H1 (cell line): ENCODE measurements around the gene SP9. TPM values are rescaled to one million over a fixed set of nuclear protein-coding genes. Genes with fewer than 3 reads are reported as not detected.

Source experiments
- ATF2 ChIP-seq: IDR thresholded peaks from 2 replicates; pipeline ENCODE4 v1.6.1; 2012; ENCODE audit warnings: low read length, inconsistent platforms
- ATF3 ChIP-seq: IDR thresholded peaks from 2 replicates; pipeline ENCODE4 v1.6.1; 2011; ENCODE audit warnings: low read depth, mild to moderate bottlenecking, low read length; ENCODE audit not compliant: insufficient read depth
- BACH1 ChIP-seq: IDR thresholded peaks from 2 replicates; pipeline ENCODE4 v1.6.1; 2012; ENCODE audit warnings: low read length, improper control_type of control experiment
- CEBPB ChIP-seq: IDR thresholded peaks from 2 replicates; pipeline ENCODE4 v1.6.1; 2012; ENCODE audit warnings: low read depth, low read length
- CHD2 ChIP-seq: IDR thresholded peaks from 2 replicates; pipeline ENCODE4 v1.6.1; 2012; ENCODE audit warnings: low read length, improper control_type of control experiment
- EP300 ChIP-seq, 2 experiments: IDR thresholded peaks; 1 replicate in 1 of 2; 2 replicates in 1 of 2; pipeline ENCODE4 v1.6.1; 2011 to 2012; ENCODE audit warnings: low read depth in 2 of 2, low read length in 2 of 2, mild to moderate bottlenecking in 2 of 2, borderline replicate concordance in 1 of 2, inconsistent platforms in 1 of 2, moderate library complexity in 1 of 2
- GABPA ChIP-seq: IDR thresholded peaks from 2 replicates; pipeline ENCODE4 v1.6.1; 2011; ENCODE audit warnings: mild to moderate bottlenecking, low read length, moderate library complexity, borderline replicate concordance; ENCODE audit not compliant: insufficient read depth
- GTF2F1 ChIP-seq: IDR thresholded peaks from 2 replicates; pipeline ENCODE4 v1.6.1; 2012; ENCODE audit warnings: low read depth, low read length, improper control_type of control experiment, borderline replicate concordance
- KDM5A ChIP-seq: fragments of 200-600 bp; IDR thresholded peaks from 2 replicates; pipeline ENCODE4 v1.7.1; 2012; ENCODE audit warnings: mild to moderate bottlenecking, low read length, inconsistent platforms, mixed read lengths
- NANOG ChIP-seq: IDR thresholded peaks from 2 replicates; pipeline ENCODE4 v1.6.1; 2011; ENCODE audit warnings: low read length, low read depth, mild to moderate bottlenecking, inconsistent platforms; ENCODE audit not compliant: insufficient read depth, poor library complexity, severe bottlenecking
- PHF8 ChIP-seq: fragments of 200-600 bp; sonication (generic); conservative IDR thresholded peaks from 2 replicates; pipeline ENCODE4 v1.7.1; 2012; ENCODE audit warnings: low read depth, mild to moderate bottlenecking, inconsistent platforms, low read length, moderate library complexity
- POLR2AphosphoS5 ChIP-seq: IDR thresholded peaks from 2 replicates; pipeline ENCODE4 v1.6.1; 2011; ENCODE audit warnings: low read depth, low read length
- RFX5 ChIP-seq: IDR thresholded peaks from 2 replicates; pipeline ENCODE4 v1.6.1; 2011; ENCODE audit warnings: low read depth, low read length, improper control_type of control experiment, borderline replicate concordance
- SIRT6 ChIP-seq: IDR thresholded peaks from one replicate; pipeline ENCODE4 v1.7.1; 2012; ENCODE audit warnings: low read length, inconsistent platforms
- polyA plus RNA-seq, 7 experiments: library from polyadenylated mRNA; depleted of rRNA in 3 of 7; stranded (reverse) in 5 of 7; unstranded in 2 of 7; fragments of >200 nt in 5 of 7; fragments of 200-250 nt in 2 of 7; gene quantifications; 1 replicate in 5 of 7; 2 replicates in 1 of 7; 4 replicates in 1 of 7; pipeline versions ENCODE4 v1.2.1 to v1.2.3, GENCODE V29; 2011 to 2013; ENCODE audit warnings: missing spikeins in 2 of 7, mixed read lengths in 2 of 7
- total RNA-seq: library from RNA; stranded (reverse); fragmentation: NEBNext Ultra II Directional; extraction: Animal tissue kit (Norgen Biotek cat#: 25700); gene quantifications from 2 replicates; pipeline ENCODE4 v1.2.1, GENCODE V29; 2021

Gene SP9
- total and polyA plus RNA-seq, 2 of the 8 experiments (the other 6 are each of a cell fraction or from before 2014, with no cell fraction given), result 0.03 to 0.11 TPM

GRCh38 chr2:174336501-174337336, 2.0 kb downstream of the SP9 start (continued):
- TF ChIP-seq CHD2 (no peak; the same call in 1 of the 2 replicates), GTF2F1 (no peak), ATF2 (no peak), SIRT6 (no peak), RFX5 (no peak), EP300 (IDR thresholded peaks at IDR 0.05; ENCODE audit: borderline replicate concordance in 1 of 2, low read depth in 2 of 2, low read length in 2 of 2) (peak in 1 of 2 experiments; percentile 46; a peak in 1 of 3 replicates), GABPA (no peak), KDM5A (no peak), CEBPB (no peak), ATF3 (no peak), POLR2AphosphoS5 (no peak), NANOG (no peak), BACH1 (no peak), PHF8 (no peak)
